WTC11 (cell line): Measurements from ENCODE around the gene CAMP. TPM values are rescaled to one million over a fixed set of nuclear protein-coding genes. Genes with fewer than 3 reads are reported as not detected.

ENCODE experiments used
- CBFB ChIP-seq: sonication (generic); formaldehyde crosslinking; IDR thresholded peaks from 2 replicates; pipeline ENCODE4 v1.8.1; 2022; ENCODE audit warnings: mild to moderate bottlenecking, low read depth, missing genetic modification reagents
- CREM ChIP-seq: sonication (generic); formaldehyde crosslinking; IDR thresholded peaks from 2 replicates; pipeline ENCODE4 v1.8.1; 2022; ENCODE audit warnings: mild to moderate bottlenecking, missing genetic modification reagents, moderate library complexity
- ELF4 ChIP-seq: sonication (generic); formaldehyde crosslinking; IDR thresholded peaks from 2 replicates; pipeline ENCODE4 v1.8.1; 2022; ENCODE audit warnings: low read depth, mild to moderate bottlenecking, moderate library complexity, missing genetic modification reagents
- FOXP1 ChIP-seq: sonication (generic); formaldehyde crosslinking; IDR thresholded peaks from 2 replicates; pipeline ENCODE4 v1.8.0; 2022; ENCODE audit warnings: missing genetic modification reagents, mild to moderate bottlenecking, moderate library complexity, borderline replicate concordance
- IRF2 ChIP-seq: sonication (generic); formaldehyde crosslinking; IDR thresholded peaks from 2 replicates; pipeline ENCODE4 v1.8.0; 2022; ENCODE audit warnings: low read depth, missing genetic modification reagents, borderline replicate concordance
- JAZF1 ChIP-seq: fragments of 250-450 bp; sonication (Bioruptor Pico); IDR thresholded peaks from 2 replicates; pipeline ENCODE4 v1.9.0; 2021; ENCODE audit warnings: moderate library complexity, mild to moderate bottlenecking, inconsistent platforms
- JUN ChIP-seq: sonication (generic); formaldehyde crosslinking; IDR thresholded peaks from 2 replicates; pipeline ENCODE4 v1.8.0; 2023; ENCODE audit warnings: mild to moderate bottlenecking, missing genetic modification reagents
- KAT7 ChIP-seq: sonication (generic); formaldehyde crosslinking; IDR thresholded peaks from 2 replicates; pipeline ENCODE4 v1.8.1; 2023; ENCODE audit warnings: missing genetic modification reagents, mild to moderate bottlenecking, borderline replicate concordance
- NFYB ChIP-seq: sonication (generic); formaldehyde crosslinking; conservative IDR thresholded peaks from 2 replicates; pipeline ENCODE4 v1.8.0; 2022; ENCODE audit warnings: low read depth, missing genetic modification reagents
- PREB ChIP-seq: sonication (generic); formaldehyde crosslinking; IDR thresholded peaks from 2 replicates; pipeline ENCODE4 v1.8.1; 2022; ENCODE audit warnings: mild to moderate bottlenecking, missing genetic modification reagents, moderate library complexity, borderline replicate concordance
- SP1 ChIP-seq: sonication (generic); formaldehyde crosslinking; conservative IDR thresholded peaks from 2 replicates; pipeline ENCODE4 v1.8.1; 2022; ENCODE audit warnings: missing genetic modification reagents
- TEAD1 ChIP-seq: sonication (generic); formaldehyde crosslinking; IDR thresholded peaks from 2 replicates; pipeline ENCODE4 v1.8.0; 2022; ENCODE audit warnings: mild to moderate bottlenecking, missing genetic modification reagents
- ZNF121 ChIP-seq: sonication (generic); formaldehyde crosslinking; IDR thresholded peaks from 2 replicates; pipeline ENCODE4 v1.8.0; 2023; ENCODE audit warnings: missing genetic modification reagents
- ZNF138 ChIP-seq: sonication (generic); formaldehyde crosslinking; conservative IDR thresholded peaks from 2 replicates; pipeline ENCODE4 v1.8.1; 2022; ENCODE audit warnings: mild to moderate bottlenecking, moderate library complexity, missing genetic modification reagents
- ZNF263 ChIP-seq: sonication (generic); formaldehyde crosslinking; IDR thresholded peaks from 2 replicates; pipeline ENCODE4 v1.8.1; 2022; ENCODE audit warnings: low read depth, mild to moderate bottlenecking, moderate library complexity, missing genetic modification reagents
- ZNF416 ChIP-seq: fragments of 250-450 bp; sonication (Bioruptor Pico); IDR thresholded peaks from 2 replicates; pipeline ENCODE4 v1.9.0; 2021; ENCODE audit warnings: mild to moderate bottlenecking, inconsistent platforms
- total RNA-seq: library from RNA; stranded (reverse); gene quantifications from 3 replicates; pipeline ENCODE4 v1.2.3, GENCODE V29; 2021
- TF ChIP-seq, protein P1 (sequence below): fragments of 250-450 bp; sonication (Bioruptor Pico); IDR thresholded peaks from 2 replicates; pipeline ENCODE4 v1.9.0; 2021; ENCODE audit warnings: mild to moderate bottlenecking, borderline replicate concordance
- TF ChIP-seq, protein P2 (sequence below): sonication (generic); formaldehyde crosslinking; IDR thresholded peaks from 2 replicates; pipeline ENCODE4 v1.8.1; 2022; ENCODE audit warnings: low read depth, missing genetic modification reagents, borderline replicate concordance
- TF ChIP-seq, protein P3 (sequence below): sonication (generic); formaldehyde crosslinking; IDR thresholded peaks from 2 replicates; pipeline ENCODE4 v1.8.1; 2023; ENCODE audit warnings: mild to moderate bottlenecking, missing genetic modification reagents, borderline replicate concordance
- TF ChIP-seq, protein P4 (sequence below): sonication (generic); formaldehyde crosslinking; IDR thresholded peaks from 2 replicates; pipeline ENCODE4 v1.8.0; 2022; ENCODE audit warnings: mild to moderate bottlenecking, missing genetic modification reagents

The CAMP gene
- total RNA-seq, 1 experiment from 2014 or later = not detected

- TF ChIP-seq, protein P1, sequence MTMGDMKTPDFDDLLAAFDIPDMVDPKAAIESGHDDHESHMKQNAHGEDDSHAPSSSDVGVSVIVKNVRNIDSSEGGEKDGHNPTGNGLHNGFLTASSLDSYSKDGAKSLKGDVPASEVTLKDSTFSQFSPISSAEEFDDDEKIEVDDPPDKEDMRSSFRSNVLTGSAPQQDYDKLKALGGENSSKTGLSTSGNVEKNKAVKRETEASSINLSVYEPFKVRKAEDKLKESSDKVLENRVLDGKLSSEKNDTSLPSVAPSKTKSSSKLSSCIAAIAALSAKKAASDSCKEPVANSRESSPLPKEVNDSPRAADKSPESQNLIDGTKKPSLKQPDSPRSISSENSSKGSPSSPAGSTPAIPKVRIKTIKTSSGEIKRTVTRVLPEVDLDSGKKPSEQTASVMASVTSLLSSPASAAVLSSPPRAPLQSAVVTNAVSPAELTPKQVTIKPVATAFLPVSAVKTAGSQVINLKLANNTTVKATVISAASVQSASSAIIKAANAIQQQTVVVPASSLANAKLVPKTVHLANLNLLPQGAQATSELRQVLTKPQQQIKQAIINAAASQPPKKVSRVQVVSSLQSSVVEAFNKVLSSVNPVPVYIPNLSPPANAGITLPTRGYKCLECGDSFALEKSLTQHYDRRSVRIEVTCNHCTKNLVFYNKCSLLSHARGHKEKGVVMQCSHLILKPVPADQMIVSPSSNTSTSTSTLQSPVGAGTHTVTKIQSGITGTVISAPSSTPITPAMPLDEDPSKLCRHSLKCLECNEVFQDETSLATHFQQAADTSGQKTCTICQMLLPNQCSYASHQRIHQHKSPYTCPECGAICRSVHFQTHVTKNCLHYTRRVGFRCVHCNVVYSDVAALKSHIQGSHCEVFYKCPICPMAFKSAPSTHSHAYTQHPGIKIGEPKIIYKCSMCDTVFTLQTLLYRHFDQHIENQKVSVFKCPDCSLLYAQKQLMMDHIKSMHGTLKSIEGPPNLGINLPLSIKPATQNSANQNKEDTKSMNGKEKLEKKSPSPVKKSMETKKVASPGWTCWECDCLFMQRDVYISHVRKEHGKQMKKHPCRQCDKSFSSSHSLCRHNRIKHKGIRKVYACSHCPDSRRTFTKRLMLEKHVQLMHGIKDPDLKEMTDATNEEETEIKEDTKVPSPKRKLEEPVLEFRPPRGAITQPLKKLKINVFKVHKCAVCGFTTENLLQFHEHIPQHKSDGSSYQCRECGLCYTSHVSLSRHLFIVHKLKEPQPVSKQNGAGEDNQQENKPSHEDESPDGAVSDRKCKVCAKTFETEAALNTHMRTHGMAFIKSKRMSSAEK = no peak
- TF ChIP-seq KAT7 (CRISPR knock-in tag) (no peak; the same call in 1 of the 2 replicates), ZNF138 (CRISPR knock-in tag) (no peak), NFYB (CRISPR knock-in tag) (no peak), JAZF1 (no peak), CBFB (CRISPR knock-in tag) (no peak), SP1 (CRISPR knock-in tag) (no peak), ELF4 (CRISPR knock-in tag) (no peak), ZNF263 (CRISPR knock-in tag) (no peak), JUN (no peak), IRF2 (no peak), TEAD1 (CRISPR knock-in tag) (no peak), ZNF416 (CRISPR knock-in tag) (no peak), CREM (CRISPR knock-in tag) (no peak), ZNF121 (CRISPR knock-in tag) (no peak), FOXP1 (CRISPR knock-in tag) (no peak), PREB (CRISPR knock-in tag) (no peak)
- TF ChIP-seq, protein P2, sequence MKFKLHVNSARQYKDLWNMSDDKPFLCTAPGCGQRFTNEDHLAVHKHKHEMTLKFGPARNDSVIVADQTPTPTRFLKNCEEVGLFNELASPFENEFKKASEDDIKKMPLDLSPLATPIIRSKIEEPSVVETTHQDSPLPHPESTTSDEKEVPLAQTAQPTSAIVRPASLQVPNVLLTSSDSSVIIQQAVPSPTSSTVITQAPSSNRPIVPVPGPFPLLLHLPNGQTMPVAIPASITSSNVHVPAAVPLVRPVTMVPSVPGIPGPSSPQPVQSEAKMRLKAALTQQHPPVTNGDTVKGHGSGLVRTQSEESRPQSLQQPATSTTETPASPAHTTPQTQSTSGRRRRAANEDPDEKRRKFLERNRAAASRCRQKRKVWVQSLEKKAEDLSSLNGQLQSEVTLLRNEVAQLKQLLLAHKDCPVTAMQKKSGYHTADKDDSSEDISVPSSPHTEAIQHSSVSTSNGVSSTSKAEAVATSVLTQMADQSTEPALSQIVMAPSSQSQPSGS = no peak
- TF ChIP-seq, protein P3, sequence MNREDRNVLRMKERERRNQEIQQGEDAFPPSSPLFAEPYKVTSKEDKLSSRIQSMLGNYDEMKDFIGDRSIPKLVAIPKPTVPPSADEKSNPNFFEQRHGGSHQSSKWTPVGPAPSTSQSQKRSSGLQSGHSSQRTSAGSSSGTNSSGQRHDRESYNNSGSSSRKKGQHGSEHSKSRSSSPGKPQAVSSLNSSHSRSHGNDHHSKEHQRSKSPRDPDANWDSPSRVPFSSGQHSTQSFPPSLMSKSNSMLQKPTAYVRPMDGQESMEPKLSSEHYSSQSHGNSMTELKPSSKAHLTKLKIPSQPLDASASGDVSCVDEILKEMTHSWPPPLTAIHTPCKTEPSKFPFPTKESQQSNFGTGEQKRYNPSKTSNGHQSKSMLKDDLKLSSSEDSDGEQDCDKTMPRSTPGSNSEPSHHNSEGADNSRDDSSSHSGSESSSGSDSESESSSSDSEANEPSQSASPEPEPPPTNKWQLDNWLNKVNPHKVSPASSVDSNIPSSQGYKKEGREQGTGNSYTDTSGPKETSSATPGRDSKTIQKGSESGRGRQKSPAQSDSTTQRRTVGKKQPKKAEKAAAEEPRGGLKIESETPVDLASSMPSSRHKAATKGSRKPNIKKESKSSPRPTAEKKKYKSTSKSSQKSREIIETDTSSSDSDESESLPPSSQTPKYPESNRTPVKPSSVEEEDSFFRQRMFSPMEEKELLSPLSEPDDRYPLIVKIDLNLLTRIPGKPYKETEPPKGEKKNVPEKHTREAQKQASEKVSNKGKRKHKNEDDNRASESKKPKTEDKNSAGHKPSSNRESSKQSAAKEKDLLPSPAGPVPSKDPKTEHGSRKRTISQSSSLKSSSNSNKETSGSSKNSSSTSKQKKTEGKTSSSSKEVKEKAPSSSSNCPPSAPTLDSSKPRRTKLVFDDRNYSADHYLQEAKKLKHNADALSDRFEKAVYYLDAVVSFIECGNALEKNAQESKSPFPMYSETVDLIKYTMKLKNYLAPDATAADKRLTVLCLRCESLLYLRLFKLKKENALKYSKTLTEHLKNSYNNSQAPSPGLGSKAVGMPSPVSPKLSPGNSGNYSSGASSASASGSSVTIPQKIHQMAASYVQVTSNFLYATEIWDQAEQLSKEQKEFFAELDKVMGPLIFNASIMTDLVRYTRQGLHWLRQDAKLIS (CRISPR knock-in tag) = no peak
- TF ChIP-seq, protein P4, sequence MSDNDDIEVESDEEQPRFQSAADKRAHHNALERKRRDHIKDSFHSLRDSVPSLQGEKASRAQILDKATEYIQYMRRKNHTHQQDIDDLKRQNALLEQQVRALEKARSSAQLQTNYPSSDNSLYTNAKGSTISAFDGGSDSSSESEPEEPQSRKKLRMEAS (CRISPR knock-in tag) = peak; percentile 95
Measured at GRCh38 chr3:48240000-48240963, 17.0 kb downstream of the CAMP start (continued).
